Measurements from ENCODE around the gene HSP90AB1. TPM values are rescaled to one million over a fixed set of nuclear protein-coding genes. Genes with fewer than 3 reads are reported as not detected.
A peak's percentile ranks its signal among the peaks of the same experiment; 100 is the strongest.

Gene HSP90AB1
- total and polyA plus RNA-seq, 5 donors from 2014 or later = 264 to 426 (median 368) TPM

- Mint-ChIP-seq H3K9me3 (no peaks in the 10 kb centered on the region), H3K27ac (peak overlapping the region in 2 of 3 donors; percentile 25 to 61), H3K27me3 (no peaks in the 10 kb centered on the region), H3K4me3 (peak overlapping the region in 2 of 4 donors; percentile 30 to 59), H3K36me3 (no peaks in the 10 kb centered on the region), H3K4me1 (peaks cover 0 to 10% (median 7%) of the 10 kb centered on the region in 4 donors)
- Histone ChIP-seq H3K9me3 (ENCODE audit: control insufficient read depth in 2 of 2, low read length in 2 of 2) (no peaks in the 10 kb centered on the region), H3K27ac (ENCODE audit: insufficient read depth, low read length, poor library complexity, severe bottlenecking) (no peak overlapping the region), H3K4me3 (ENCODE audit: low read depth, low read length) (no peak overlapping the region), H3K27me3 (ENCODE audit: control insufficient read depth, insufficient read depth, low read length) (no peaks in the 10 kb centered on the region), H3K4me1 (ENCODE audit: control insufficient read depth, insufficient read depth, low read length, poor library complexity, severe bottlenecking) (peaks cover 14% of the 10 kb centered on the region), H3K36me3 (ENCODE audit: control insufficient read depth, insufficient read depth, low read length) (no peaks in the 10 kb centered on the region)
- ATAC-seq (ENCODE audit: low read depth in 2 of 2) (no peak), DNase-seq (no peak)
Measured at GRCh38 chr6:44235269-44235668, 11.6 kb upstream of the HSP90AB1 start.

GRCh38 chr6:44235891-44236516 is 10.9 kb upstream of the HSP90AB1 start:
- no peak overlapping the region for H3K27ac ChIP-seq (ENCODE audit: insufficient read depth, low read length, poor library complexity, severe bottlenecking)
- no peak overlapping the region for H3K4me3 ChIP-seq (ENCODE audit: low read depth, low read length)
- no peaks in the 10 kb centered on the region for H3K36me3 Mint-ChIP-seq
- no peaks in the 10 kb centered on the region for H3K36me3 ChIP-seq (ENCODE audit: control insufficient read depth, insufficient read depth, low read length)
- no peaks in the 10 kb centered on the region for H3K27me3 Mint-ChIP-seq
- ATAC-seq (ENCODE audit: low read depth in 2 of 2) (no peak), DNase-seq (no peak)
- H3K4me1 Mint-ChIP-seq = peaks cover 0 to 10% (median 7%) of the 10 kb centered on the region in 4 donors
- no peak overlapping the region for H3K27ac Mint-ChIP-seq
- peak overlapping the region in 2 of 4 donors; percentile 80 to 95 for H3K4me3 Mint-ChIP-seq
- H3K27me3 ChIP-seq (ENCODE audit: control insufficient read depth, insufficient read depth, low read length) = no peaks in the 10 kb centered on the region
- no peaks in the 10 kb centered on the region for H3K9me3 Mint-ChIP-seq
- peaks cover 14% of the 10 kb centered on the region for H3K4me1 ChIP-seq (ENCODE audit: control insufficient read depth, insufficient read depth, low read length, poor library complexity, severe bottlenecking)
- no peaks in the 10 kb centered on the region for H3K9me3 ChIP-seq (ENCODE audit: control insufficient read depth in 2 of 2, low read length in 2 of 2)

DNA sequence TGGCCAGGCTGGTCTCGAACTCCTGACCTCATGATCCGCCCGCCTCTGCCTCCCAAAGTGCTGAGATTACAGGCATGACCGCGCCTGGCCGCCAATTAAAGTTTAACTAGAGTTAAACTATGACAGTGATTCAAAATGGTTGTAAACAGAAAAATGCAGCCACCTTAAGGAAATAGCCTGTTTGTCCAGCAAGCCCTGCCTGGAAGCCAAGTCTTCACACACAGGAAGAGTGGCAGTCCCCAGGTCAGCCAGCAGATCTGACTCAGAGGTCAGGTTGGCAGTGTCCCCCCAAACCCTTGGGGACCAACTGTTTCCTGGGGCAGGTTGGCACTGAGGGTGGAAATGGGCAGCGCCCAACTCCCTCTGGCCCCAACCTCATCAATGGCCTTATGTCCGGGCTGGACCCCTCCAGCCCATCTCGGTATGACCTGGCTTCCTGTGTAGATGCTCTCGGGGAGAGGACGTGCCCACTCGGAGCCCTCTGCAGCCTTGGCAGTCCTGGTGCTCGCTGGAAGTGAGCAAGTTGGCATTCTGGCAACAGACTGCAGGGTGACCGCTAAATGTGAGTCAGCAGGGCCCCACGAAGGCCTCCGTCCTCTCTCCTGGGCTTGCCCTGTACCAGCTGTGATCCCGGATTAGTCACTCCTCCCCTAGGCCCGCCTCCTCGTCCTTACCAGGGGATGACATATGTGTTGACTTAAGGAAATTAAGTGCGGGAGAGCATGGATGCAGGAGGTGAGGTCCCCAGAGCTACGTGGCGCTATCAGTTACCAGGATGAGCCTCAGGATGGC is 9.7 kb upstream of the HSP90AB1 start:
- Mint-ChIP-seq H3K27ac (peak overlapping the region; percentile 91 to 95 (median 95)), H3K4me3 (peak overlapping the region; percentile 87 to 95 (median 90)), H3K9me3 (no peaks in the 10 kb centered on the region), H3K4me1 (peaks cover 0 to 10% (median 7%) of the 10 kb centered on the region in 4 donors), H3K36me3 (no peaks in the 10 kb centered on the region), H3K27me3 (no peaks in the 10 kb centered on the region)
- Histone ChIP-seq H3K4me3 (ENCODE audit: low read depth, low read length) (peak overlapping the region; percentile 74), H3K27me3 (ENCODE audit: control insufficient read depth, insufficient read depth, low read length) (no peaks in the 10 kb centered on the region), H3K27ac (ENCODE audit: insufficient read depth, low read length, poor library complexity, severe bottlenecking) (peak overlapping the region; percentile 87), H3K9me3 (ENCODE audit: control insufficient read depth in 2 of 2, low read length in 2 of 2) (no peaks in the 10 kb centered on the region), H3K36me3 (ENCODE audit: control insufficient read depth, insufficient read depth, low read length) (no peaks in the 10 kb centered on the region), H3K4me1 (ENCODE audit: control insufficient read depth, insufficient read depth, low read length, poor library complexity, severe bottlenecking) (peaks cover 14% of the 10 kb centered on the region)
- DNase-seq (peak in 2 of 3 donors; percentile 58 to 71), ATAC-seq (ENCODE audit: low read depth in 2 of 2) (peak; percentile 64 to 66)

DNA sequence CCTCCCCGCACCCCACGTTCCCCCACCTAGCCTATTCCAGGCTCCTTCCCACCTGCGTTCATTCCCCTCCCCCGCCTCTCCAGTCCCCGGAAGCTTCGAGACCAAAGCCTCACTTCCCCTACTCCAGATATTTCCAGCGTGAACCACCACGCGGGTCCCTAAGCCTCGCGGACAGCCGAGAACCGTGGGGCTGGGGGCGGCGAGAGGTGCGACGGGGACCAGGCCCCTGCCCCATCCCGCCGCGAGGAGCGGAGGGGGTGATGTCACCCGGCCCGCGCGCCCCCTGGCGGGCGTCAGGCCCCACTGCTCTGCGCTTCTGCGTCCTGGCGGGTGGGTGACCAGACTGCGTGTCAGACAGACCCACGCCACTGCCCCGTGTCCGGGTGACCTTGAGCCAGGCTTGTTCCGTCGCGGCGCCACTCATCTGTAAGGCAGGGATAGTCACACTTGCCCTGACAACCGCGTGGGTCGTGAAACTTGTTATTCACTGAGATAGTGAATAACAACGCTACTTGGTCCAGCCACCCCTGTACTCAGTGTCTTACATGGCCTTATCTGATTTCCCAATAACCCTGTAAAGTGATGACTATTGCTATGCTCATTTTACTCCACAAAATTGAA is 9.0 kb upstream of the HSP90AB1 start:
- no peaks in the 10 kb centered on the region for H3K9me3 ChIP-seq (ENCODE audit: control insufficient read depth in 2 of 2, low read length in 2 of 2)
- H3K36me3 Mint-ChIP-seq = no peaks in the 10 kb centered on the region
- H3K9me3 Mint-ChIP-seq = no peaks in the 10 kb centered on the region

GRCh38 chr6:44238687-44239350 is 8.1 kb upstream of the HSP90AB1 start:
- H3K27ac ChIP-seq (ENCODE audit: insufficient read depth, low read length, poor library complexity, severe bottlenecking) = no peak overlapping the region
- H3K4me3 ChIP-seq (ENCODE audit: low read depth, low read length) = no peak overlapping the region
- no peaks in the 10 kb centered on the region for H3K9me3 ChIP-seq (ENCODE audit: control insufficient read depth in 2 of 2, low read length in 2 of 2)
- H3K4me1 Mint-ChIP-seq = peaks cover 0 to 10% (median 7%) of the 10 kb centered on the region in 4 donors
- peak overlapping the region in 2 of 3 donors; percentile 91 to 95 for H3K27ac Mint-ChIP-seq
- DNase-seq (no peak), ATAC-seq (ENCODE audit: low read depth in 2 of 2) (no peak)
- peaks cover 14% of the 10 kb centered on the region for H3K4me1 ChIP-seq (ENCODE audit: control insufficient read depth, insufficient read depth, low read length, poor library complexity, severe bottlenecking)
- H3K36me3 Mint-ChIP-seq = no peaks in the 10 kb centered on the region
- H3K27me3 Mint-ChIP-seq = no peaks in the 10 kb centered on the region
- no peaks in the 10 kb centered on the region for H3K36me3 ChIP-seq (ENCODE audit: control insufficient read depth, insufficient read depth, low read length)
- H3K27me3 ChIP-seq (ENCODE audit: control insufficient read depth, insufficient read depth, low read length) = no peaks in the 10 kb centered on the region
- H3K4me3 Mint-ChIP-seq = peak overlapping the region; percentile 87 to 95 (median 90)
- H3K9me3 Mint-ChIP-seq = no peaks in the 10 kb centered on the region

More for the DNA sequence above, 9.0 kb upstream of the HSP90AB1 start:
- no peaks in the 10 kb centered on the region for H3K36me3 ChIP-seq (ENCODE audit: control insufficient read depth, insufficient read depth, low read length)
- peak overlapping the region; percentile 87 for H3K27ac ChIP-seq (ENCODE audit: insufficient read depth, low read length, poor library complexity, severe bottlenecking)
- ATAC-seq (ENCODE audit: low read depth in 2 of 2) (peak; percentile 91 to 92), DNase-seq (peak; percentile 70 to 82 (median 82))
- H3K4me1 ChIP-seq (ENCODE audit: control insufficient read depth, insufficient read depth, low read length, poor library complexity, severe bottlenecking) = peaks cover 14% of the 10 kb centered on the region
- H3K4me1 Mint-ChIP-seq = peaks cover 0 to 10% (median 7%) of the 10 kb centered on the region in 4 donors
- H3K27me3 ChIP-seq (ENCODE audit: control insufficient read depth, insufficient read depth, low read length) = no peaks in the 10 kb centered on the region
- peak overlapping the region; percentile 91 to 95 (median 95) for H3K27ac Mint-ChIP-seq
- H3K4me3 ChIP-seq (ENCODE audit: low read depth, low read length) = peak overlapping the region; percentile 74
- H3K27me3 Mint-ChIP-seq = no peaks in the 10 kb centered on the region
- H3K4me3 Mint-ChIP-seq = peak overlapping the region; percentile 87 to 95 (median 90)

GRCh38 chr6:44243345-44243744 is 3.6 kb upstream of the HSP90AB1 start:
- H3K27me3 ChIP-seq (ENCODE audit: control insufficient read depth, insufficient read depth, low read length) = no peaks in the 10 kb centered on the region
- Mint-ChIP-seq H3K4me3 (peak overlapping the region in 3 of 4 donors; percentile 22 to 78 (median 58)), H3K27ac (no peak overlapping the region), H3K36me3 (peaks cover 5% of the 10 kb centered on the region), H3K4me1 (peaks cover under 1 to 22% (median 15%) of the 10 kb centered on the region in 4 donors), H3K27me3 (peaks cover 8% of the 10 kb centered on the region), H3K9me3 (no peaks in the 10 kb centered on the region)
- no peak for ATAC-seq (ENCODE audit: low read depth in 2 of 2)
- H3K4me3 ChIP-seq (ENCODE audit: low read depth, low read length) = no peak overlapping the region
- H3K36me3 ChIP-seq (ENCODE audit: control insufficient read depth, insufficient read depth, low read length) = no peaks in the 10 kb centered on the region
- H3K4me1 ChIP-seq (ENCODE audit: control insufficient read depth, insufficient read depth, low read length, poor library complexity, severe bottlenecking) = peaks cover 16% of the 10 kb centered on the region
- no peak for DNase-seq
- no peak overlapping the region for H3K27ac ChIP-seq (ENCODE audit: insufficient read depth, low read length, poor library complexity, severe bottlenecking)
- H3K9me3 ChIP-seq (ENCODE audit: control insufficient read depth in 2 of 2, low read length in 2 of 2) = no peaks in the 10 kb centered on the region

DNA sequence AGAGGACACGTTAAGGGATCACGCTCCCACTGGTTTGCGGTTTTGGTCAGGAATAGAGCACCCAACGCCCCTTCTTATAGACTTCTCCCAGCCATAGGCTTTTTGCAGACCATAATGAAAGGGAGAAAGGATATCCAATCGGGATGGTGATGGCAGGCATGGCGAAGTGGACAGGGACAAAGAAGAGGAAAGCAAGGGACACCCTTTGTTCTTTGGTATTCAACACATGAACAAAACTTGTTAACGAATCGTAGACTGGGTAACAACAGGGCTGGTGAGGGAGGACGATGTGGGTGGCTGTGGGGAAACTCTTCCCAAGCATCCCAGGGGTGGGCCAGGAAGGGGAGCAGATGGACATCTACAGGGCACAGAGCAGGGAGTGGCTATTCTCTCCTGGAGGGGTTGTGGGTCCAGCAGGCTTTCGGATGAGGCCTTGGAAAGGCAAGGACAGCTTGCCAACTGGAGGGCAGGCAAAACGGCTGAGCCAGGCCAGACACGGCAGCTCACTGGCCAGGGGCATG is 1.4 kb upstream of the HSP90AB1 start:
- Mint-ChIP-seq H3K4me3 (peak overlapping the region; percentile 95 to 98 (median 98)), H3K27me3 (peaks cover 8% of the 10 kb centered on the region), H3K36me3 (peaks cover 22% of the 10 kb centered on the region), H3K9me3 (no peaks in the 10 kb centered on the region), H3K4me1 (peaks cover 12 to 42% (median 32%) of the 10 kb centered on the region in 4 donors), H3K27ac (peak overlapping the region; percentile 84 to 98 (median 91))
- Histone ChIP-seq H3K4me1 (ENCODE audit: control insufficient read depth, insufficient read depth, low read length, poor library complexity, severe bottlenecking) (peaks cover 28% of the 10 kb centered on the region), H3K36me3 (ENCODE audit: control insufficient read depth, insufficient read depth, low read length) (peaks cover 21% of the 10 kb centered on the region), H3K4me3 (ENCODE audit: low read depth, low read length) (no peak overlapping the region), H3K27ac (ENCODE audit: insufficient read depth, low read length, poor library complexity, severe bottlenecking) (no peak overlapping the region), H3K27me3 (ENCODE audit: control insufficient read depth, insufficient read depth, low read length) (no peaks in the 10 kb centered on the region), H3K9me3 (ENCODE audit: control insufficient read depth in 2 of 2, low read length in 2 of 2) (no peaks in the 10 kb centered on the region)
- no peak for ATAC-seq (ENCODE audit: low read depth in 2 of 2)
- DNase-seq = no peak

Measured in CD4-positive, CD25-positive, alpha-beta regulatory T cell (primary cell).